ENCODE measurements around the gene AHCYL2.
"Not testable (repeated sequence)": the region's sequence is repeated elsewhere in the genome, so short reads cannot be mapped to it uniquely, and the experiment has no call there.

Gene AHCYL2

GRCh38 chr7:129228633-129229032, 3.8 kb downstream of the AHCYL2 start:
- no peak overlapping the region for H3K4me3 ChIP-seq (ENCODE audit: low read depth, low read length)
- DNase-seq (ENCODE audit: low read depth) = no peak

- H3K4me3 ChIP-seq (ENCODE audit: low read depth, low read length) = no peak overlapping the region
- DNase-seq (ENCODE audit: low read depth) = no peak
Measured at GRCh38 chr7:129231666-129232065, 6.8 kb downstream of the AHCYL2 start.

- no peak for DNase-seq (ENCODE audit: low read depth)
- H3K4me3 ChIP-seq (ENCODE audit: low read depth, low read length) = no peak overlapping the region
Measured at GRCh38 chr7:129238546-129238945, 13.7 kb downstream of the AHCYL2 start.

GRCh38 chr7:129240119-129240820, 15.4 kb downstream of the AHCYL2 start:
- DNase-seq (ENCODE audit: low read depth) = no peak
- no peak overlapping the region for H3K4me3 ChIP-seq (ENCODE audit: low read depth, low read length)

- no peak overlapping the region for H3K4me3 ChIP-seq (ENCODE audit: low read depth, low read length)
- DNase-seq (ENCODE audit: low read depth) = no peak
Measured at GRCh38 chr7:129244220-129244619, 19.4 kb downstream of the AHCYL2 start.

GRCh38 chr7:129245533-129245932, 20.7 kb downstream of the AHCYL2 start:
- no peak overlapping the region for H3K4me3 ChIP-seq (ENCODE audit: low read depth, low read length)
- DNase-seq (ENCODE audit: low read depth) = no peak

- no peak for DNase-seq (ENCODE audit: low read depth)
- H3K4me3 ChIP-seq (ENCODE audit: low read depth, low read length) = no peak overlapping the region
Measured at GRCh38 chr7:129247087-129247486, 22.3 kb downstream of the AHCYL2 start.

- H3K4me3 ChIP-seq (ENCODE audit: low read depth, low read length) = no peak overlapping the region
- no peak for DNase-seq (ENCODE audit: low read depth)
Measured at GRCh38 chr7:129252128-129252527, 27.3 kb downstream of the AHCYL2 start.

GRCh38 chr7:129252603-129253002, 27.8 kb downstream of the AHCYL2 start:
- not testable (repeated sequence) for DNase-seq (ENCODE audit: low read depth)

GRCh38 chr7:129255800-129256199, 31.0 kb downstream of the AHCYL2 start:
- H3K4me3 ChIP-seq (ENCODE audit: low read depth, low read length) = no peak overlapping the region
- DNase-seq (ENCODE audit: low read depth) = no peak

More at GRCh38 chr7:129252603-129253002, 27.8 kb downstream of the AHCYL2 start:
- H3K4me3 ChIP-seq (ENCODE audit: low read depth, low read length) = not testable (repeated sequence)

GRCh38 chr7:129256221-129256620, 31.4 kb downstream of the AHCYL2 start:
- no peak overlapping the region for H3K4me3 ChIP-seq (ENCODE audit: low read depth, low read length)
- DNase-seq (ENCODE audit: low read depth) = no peak

GRCh38 chr7:129257168-129257567, 32.3 kb downstream of the AHCYL2 start:
- H3K4me3 ChIP-seq (ENCODE audit: low read depth, low read length) = no peak overlapping the region
- DNase-seq (ENCODE audit: low read depth) = no peak

- H3K4me3 ChIP-seq (ENCODE audit: low read depth, low read length) = no peak overlapping the region
- DNase-seq (ENCODE audit: low read depth) = no peak
Measured at GRCh38 chr7:129258649-129259389, 34.0 kb downstream of the AHCYL2 start.

GRCh38 chr7:129262324-129262723, 37.5 kb downstream of the AHCYL2 start:
- no peak overlapping the region for H3K4me3 ChIP-seq (ENCODE audit: low read depth, low read length)
- DNase-seq (ENCODE audit: low read depth) = no peak

GRCh38 chr7:129263168-129263567, 38.3 kb downstream of the AHCYL2 start:
- DNase-seq (ENCODE audit: low read depth) = no peak

GRCh38 chr7:129264534-129264933, 39.7 kb downstream of the AHCYL2 start:
- no peak overlapping the region for H3K4me3 ChIP-seq (ENCODE audit: low read depth, low read length)
- no peak for DNase-seq (ENCODE audit: low read depth)

More at GRCh38 chr7:129263168-129263567, 38.3 kb downstream of the AHCYL2 start:
- no peak overlapping the region for H3K4me3 ChIP-seq (ENCODE audit: low read depth, low read length)

- no peak for DNase-seq (ENCODE audit: low read depth)
- H3K4me3 ChIP-seq (ENCODE audit: low read depth, low read length) = no peak overlapping the region
Measured at GRCh38 chr7:129265328-129265727, 40.5 kb downstream of the AHCYL2 start.

GRCh38 chr7:129266181-129266580, 41.4 kb downstream of the AHCYL2 start:
- H3K4me3 ChIP-seq (ENCODE audit: low read depth, low read length) = no peak overlapping the region
- no peak for DNase-seq (ENCODE audit: low read depth)

GRCh38 chr7:129270077-129270476, 45.2 kb downstream of the AHCYL2 start:
- no peak for DNase-seq (ENCODE audit: low read depth)
- no peak overlapping the region for H3K4me3 ChIP-seq (ENCODE audit: low read depth, low read length)

GRCh38 chr7:129271500-129272355, 46.9 kb downstream of the AHCYL2 start:
- H3K4me3 ChIP-seq (ENCODE audit: low read depth, low read length) = no peak overlapping the region
- no peak for DNase-seq (ENCODE audit: low read depth)
